ENCODE results near the gene GBP5. TPM values are rescaled to one million over a fixed set of nuclear protein-coding genes. Genes with fewer than 3 reads are reported as not detected.
"Not testable (repeated sequence)": the region's sequence is repeated elsewhere in the genome, so short reads cannot be mapped to it uniquely, and the experiment has no call there.

The GBP5 gene
- 0.45 TPM for polyA plus RNA-seq (2012; ENCODE audit: insufficient read depth, insufficient read length, low read depth)

- H3K36me3 ChIP-seq; H3K27me3 ChIP-seq; H3K9me3 ChIP-seq; H3K4me3 ChIP-seq (ENCODE audit: low read depth, low read length); DNase-seq; H3K4me1 ChIP-seq: not testable (repeated sequence)
These were observed at the start of gene GBP5 for GRCh38 chr1:89272269-89273041. Gene GBP5 (minus strand): TSS chr1:89272860. CDS start chr1:89269555, 3,305 bp downstream.

- no peak for DNase-seq
- Histone ChIP-seq H3K4me1 (no peaks in the 10 kb centered on the region), H3K9me3 (no peaks in the 10 kb centered on the region)
These were observed 49.7 kb upstream of the GBP5 start for GRCh38 chr1:89322402-89322801.

GRCh38 chr1:89312572-89312971 is 39.9 kb upstream of the GBP5 start:
- H3K4me1 ChIP-seq, result no peaks in the 10 kb centered on the region
- no peak for TF ChIP-seq CTCF (IDR thresholded peaks at IDR 0.05; ENCODE audit: low read depth, low read length)
- H3K4me3 ChIP-seq (ENCODE audit: low read depth, low read length), result no peak overlapping the region
- DNase-seq, result no peak
- no peaks in the 10 kb centered on the region for H3K27me3 ChIP-seq
- H3K36me3 ChIP-seq, result no peaks in the 10 kb centered on the region
- no peaks in the 10 kb centered on the region for H3K9me3 ChIP-seq

More at GRCh38 chr1:89322402-89322801, 49.7 kb upstream of the GBP5 start:
- Histone ChIP-seq H3K27me3 (no peaks in the 10 kb centered on the region), H3K36me3 (no peaks in the 10 kb centered on the region), H3K4me3 (ENCODE audit: low read depth, low read length) (no peak overlapping the region)
- no peak for TF ChIP-seq CTCF (IDR thresholded peaks at IDR 0.05; ENCODE audit: low read depth, low read length)

GRCh38 chr1:89311757-89312156 is 39.1 kb upstream of the GBP5 start:
- no peak for DNase-seq
- Histone ChIP-seq H3K4me3 (ENCODE audit: low read depth, low read length) (no peak overlapping the region), H3K36me3 (no peaks in the 10 kb centered on the region), H3K9me3 (no peaks in the 10 kb centered on the region), H3K4me1 (no peaks in the 10 kb centered on the region), H3K27me3 (no peaks in the 10 kb centered on the region)
- no peak for TF ChIP-seq CTCF (IDR thresholded peaks at IDR 0.05; ENCODE audit: low read depth, low read length)

- no peaks in the 10 kb centered on the region for H3K4me1 ChIP-seq
- H3K27me3 ChIP-seq, result no peaks in the 10 kb centered on the region
- no peak overlapping the region for H3K4me3 ChIP-seq (ENCODE audit: low read depth, low read length)
- no peaks in the 10 kb centered on the region for H3K36me3 ChIP-seq
- H3K9me3 ChIP-seq, result no peaks in the 10 kb centered on the region
- no peak for TF ChIP-seq CTCF (IDR thresholded peaks at IDR 0.05; ENCODE audit: low read depth, low read length)
- DNase-seq, result no peak
These were observed 38.3 kb upstream of the GBP5 start for GRCh38 chr1:89310976-89311375.

GRCh38 chr1:89310505-89310904 is 37.8 kb upstream of the GBP5 start:
- Histone ChIP-seq H3K27me3 (no peaks in the 10 kb centered on the region), H3K36me3 (no peaks in the 10 kb centered on the region), H3K4me1 (no peaks in the 10 kb centered on the region), H3K4me3 (ENCODE audit: low read depth, low read length) (no peak overlapping the region), H3K9me3 (no peaks in the 10 kb centered on the region)
- DNase-seq, result no peak
- no peak for TF ChIP-seq CTCF (IDR thresholded peaks at IDR 0.05; ENCODE audit: low read depth, low read length)
